Endothelial cell of umbilical vein (primary cell): ENCODE results near the gene SMNDC1. TPM values are rescaled to one million over a fixed set of nuclear protein-coding genes. Genes with fewer than 3 reads are reported as not detected.

Experiments
- BruUV-seq: library from RNA; stranded (reverse); fragments of 400-500 nt; replicated peaks from 2 replicates; lab custom pipeline; 2021; lab: Mats Ljungman, UMichigan
- CTCF ChIA-PET: fragments of 300-600, 350-600 bp; sonication (Branson Sonifier 250); formaldehyde crosslinking; loops from one replicate; lab custom pipeline; 2021; ENCODE audit warnings: antibody characterized with exemption, inconsistent platforms; lab: Charles Lee
- POLR2A ChIA-PET: fragments of 300-600, 350-600 bp; sonication (Branson Sonifier 250); formaldehyde crosslinking; loops from one replicate; lab custom pipeline; 2021; ENCODE audit warnings: antibody characterized with exemption, inconsistent platforms; lab: Charles Lee
- DNase-seq: peaks from one replicate; pipeline ENCODE4 v3.0.0-alpha.2; 2011; ENCODE audit warnings: low read depth, low spot score
- FAIRE-seq: peaks from 2 replicates; lab custom pipeline; 2011; peaks lifted over from hg19 to GRCh38; lab: Jason Lieb, UNC
- H2AFZ ChIP-seq: 2 replicates; pipeline ENCODE4 v1.6.0; 2012; ENCODE audit warnings: low read depth, low read length, control low read depth, inconsistent platforms
- H3K27ac ChIP-seq: 2 replicates; pipeline ENCODE4 v1.5.1; 2011; ENCODE audit warnings: low read depth, mild to moderate bottlenecking, control low read depth, low read length, moderate library complexity; ENCODE audit not compliant: insufficient read depth
- H3K27me3 ChIP-seq, 2 experiments: 2 replicates each; pipeline versions ENCODE4 v1.6.0 to v1.6.1; 2011; ENCODE audit warnings: low read length in 2 of 2, mixed read lengths in 1 of 2; ENCODE audit not compliant: control insufficient read depth in 2 of 2, insufficient read depth in 2 of 2
- H3K36me3 ChIP-seq, 2 experiments: 2 replicates in 1 of 2; 3 replicates in 1 of 2; pipeline ENCODE4 v1.5.1; 2011; ENCODE audit warnings: low read length in 2 of 2, mild to moderate bottlenecking in 1 of 2, moderate library complexity in 1 of 2; ENCODE audit not compliant: control insufficient read depth in 2 of 2, insufficient read depth in 2 of 2; ENCODE audit errors: extremely low read depth in 1 of 2
- H3K4me1 ChIP-seq: 3 replicates; pipeline ENCODE4 v1.5.1; 2011; ENCODE audit warnings: mild to moderate bottlenecking, low read length; ENCODE audit not compliant: control insufficient read depth, insufficient read depth; ENCODE audit errors: extremely low read depth
- H3K4me2 ChIP-seq: 2 replicates; pipeline ENCODE4 v1.6.1; 2011; ENCODE audit warnings: low read length, control low read depth, mixed read lengths; ENCODE audit not compliant: insufficient read depth
- H3K4me3 ChIP-seq, 3 experiments: fragments of 200-600 bp in 1 of 3; sonication (generic), shearing (Covaris generic) in 1 of 3; replicated peaks in 1 of 3; 2 replicates each; pipeline ENCODE4 v1.5.1; 2011 to 2016; ENCODE audit warnings: control low read depth in 3 of 3, low read length in 3 of 3, mild to moderate bottlenecking in 2 of 3, inconsistent platforms in 1 of 3, low read depth in 1 of 3, moderate library complexity in 1 of 3; ENCODE audit not compliant: insufficient read depth in 1 of 3
- H3K79me2 ChIP-seq: 2 replicates; pipeline ENCODE4 v1.6.0; 2012; ENCODE audit warnings: low read length, inconsistent platforms; ENCODE audit not compliant: control insufficient read depth, insufficient read depth
- H3K9ac ChIP-seq: replicated peaks from 2 replicates; pipeline ENCODE3; 2011; ENCODE audit warnings: low read length, control low read depth; ENCODE audit not compliant: insufficient read depth; ENCODE audit errors: extremely low read depth
- H3K9me1 ChIP-seq: replicated peaks from 3 replicates; pipeline ENCODE4 v1.6.0; 2011; ENCODE audit warnings: mild to moderate bottlenecking, low read length; ENCODE audit not compliant: control insufficient read depth, insufficient read depth; ENCODE audit errors: extremely low read depth
- H3K9me3 ChIP-seq: replicated peaks from 2 replicates; pipeline ENCODE4 v1.5.1; 2012; ENCODE audit warnings: low read length, inconsistent platforms; ENCODE audit not compliant: control insufficient read depth, insufficient read depth
- H4K20me1 ChIP-seq: replicated peaks from 2 replicates; pipeline ENCODE3; 2011; ENCODE audit warnings: mild to moderate bottlenecking, low read length; ENCODE audit not compliant: control insufficient read depth, insufficient read depth; ENCODE audit errors: extremely low read depth
- GATA2 ChIP-seq: IDR thresholded peaks from 2 replicates; pipeline ENCODE4 v1.7.0; 2011; ENCODE audit warnings: low read depth, mild to moderate bottlenecking, moderate library complexity, mixed read lengths, low read length; ENCODE audit not compliant: insufficient read length, insufficient read depth
- JUN ChIP-seq: IDR thresholded peaks from 2 replicates; pipeline ENCODE4 v1.6.1; 2011; ENCODE audit warnings: borderline replicate concordance, low read depth; ENCODE audit not compliant: insufficient read length, insufficient read depth
- dilution Hi-C: fragments of 300-500 bp; cut with MboI; formaldehyde crosslinking; loops from one replicate; pipeline ENCODE4 v1.15.0; 2019; ENCODE audit warnings: low sequenced_read_pairs; ENCODE audit not compliant: extremely low pct_ligation_motif_present
- intact Hi-C: fragments of 100-400 bp; cut with micrococcal nuclease; formaldehyde crosslinking; loops from one replicate; pipeline ENCODE4 v1.10.0; 2022
- polyA plus RNA-seq, 4 experiments: library from polyadenylated mRNA; depleted of rRNA in 3 of 4; stranded (reverse) in 3 of 4; unstranded in 1 of 4; fragments of >200 nt; gene quantifications; 2 replicates each; pipeline versions ENCODE4 v1.2.1 to v1.2.3, GENCODE V29; 2011 to 2012; ENCODE audit warnings: missing spikeins in 1 of 4
- total RNA-seq: library from RNA; stranded (reverse); gene quantifications from 2 replicates; pipeline ENCODE4 v1.2.3, GENCODE V29; 2021
- TF ChIP-seq, protein P1 (sequence below), 2 donors: IDR thresholded peaks; 1 replicate in 1 of 2; 2 replicates in 1 of 2; pipeline ENCODE4 v1.5.1; 2011; ENCODE audit warnings: low read length in 2 of 2, mild to moderate bottlenecking in 2 of 2, moderate library complexity in 2 of 2, control low read depth in 1 of 2, inconsistent platforms in 1 of 2, low read depth in 1 of 2; ENCODE audit not compliant: insufficient read depth in 1 of 2; ENCODE audit errors: extremely low read depth in 1 of 2

SMNDC1 gene
- total and polyA plus RNA-seq, 2 donors (not counting 3 experiments of a cell fraction or from before 2014, with no cell fraction given): 7.1 to 39.3 TPM

DNA sequence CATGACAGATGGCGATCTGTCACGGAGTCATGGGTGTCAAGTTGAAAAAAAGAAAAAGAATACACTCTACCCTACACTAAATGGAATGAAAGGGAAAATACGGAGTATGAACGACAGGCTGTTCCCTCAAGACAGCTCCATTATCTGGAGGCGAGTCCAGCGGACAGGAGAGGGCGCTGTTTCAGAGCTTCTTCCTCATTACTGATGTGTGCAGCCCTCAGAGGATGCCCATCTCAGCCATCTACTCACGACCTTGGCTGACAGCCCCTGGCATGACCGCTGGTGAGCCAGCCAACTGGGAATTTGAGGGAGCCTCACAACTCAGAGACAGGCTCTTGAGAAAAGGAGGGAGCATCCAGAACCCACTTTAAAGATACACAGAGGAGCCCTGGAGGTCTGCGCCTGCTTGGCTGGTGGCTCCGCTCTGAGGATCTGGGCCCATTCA lies 49.6 kb upstream of the SMNDC1 start:
- H3K4me2 ChIP-seq: peak overlapping the region; percentile 0
- no peaks in the 10 kb centered on the region for H4K20me1 ChIP-seq
- FAIRE-seq: peak; percentile 93
- no peaks in the 10 kb centered on the region for H3K9me3 ChIP-seq
- TF ChIP-seq JUN: no peak
- TF ChIP-seq GATA2: no peak
- TF ChIP-seq, protein P1, sequence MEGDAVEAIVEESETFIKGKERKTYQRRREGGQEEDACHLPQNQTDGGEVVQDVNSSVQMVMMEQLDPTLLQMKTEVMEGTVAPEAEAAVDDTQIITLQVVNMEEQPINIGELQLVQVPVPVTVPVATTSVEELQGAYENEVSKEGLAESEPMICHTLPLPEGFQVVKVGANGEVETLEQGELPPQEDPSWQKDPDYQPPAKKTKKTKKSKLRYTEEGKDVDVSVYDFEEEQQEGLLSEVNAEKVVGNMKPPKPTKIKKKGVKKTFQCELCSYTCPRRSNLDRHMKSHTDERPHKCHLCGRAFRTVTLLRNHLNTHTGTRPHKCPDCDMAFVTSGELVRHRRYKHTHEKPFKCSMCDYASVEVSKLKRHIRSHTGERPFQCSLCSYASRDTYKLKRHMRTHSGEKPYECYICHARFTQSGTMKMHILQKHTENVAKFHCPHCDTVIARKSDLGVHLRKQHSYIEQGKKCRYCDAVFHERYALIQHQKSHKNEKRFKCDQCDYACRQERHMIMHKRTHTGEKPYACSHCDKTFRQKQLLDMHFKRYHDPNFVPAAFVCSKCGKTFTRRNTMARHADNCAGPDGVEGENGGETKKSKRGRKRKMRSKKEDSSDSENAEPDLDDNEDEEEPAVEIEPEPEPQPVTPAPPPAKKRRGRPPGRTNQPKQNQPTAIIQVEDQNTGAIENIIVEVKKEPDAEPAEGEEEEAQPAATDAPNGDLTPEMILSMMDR (IDR thresholded peaks at IDR 0.05; ENCODE audit: extremely low read depth in 1 of 2, insufficient read depth in 1 of 2, low read depth in 1 of 2, low read length in 2 of 2): peak; percentile 84 to 96
- POLR2A ChIA-PET: interaction anchor here (0.6 to 2.1 kb wide), 3 partner anchors 142 to 149 kb away, joined by 3 to 7 read pairs (median 6); no protein-coding TSS in a partner anchor
- H3K4me1 ChIP-seq: peaks cover 24% of the 10 kb centered on the region
- intact Hi-C loops: loop anchor here (1.0 to 2.0 kb wide), 8 partner anchors 22 to 193 kb away; no protein-coding TSS in a partner anchor
- H3K4me3 ChIP-seq: no peak overlapping the region
- dilution Hi-C loops: loop anchor here (10.0 kb wide), 1 partner anchor 210 kb away; the partner anchor contains the start of gene SMC3
- H3K27me3 ChIP-seq: no peaks in the 10 kb centered on the region
- H3K9ac ChIP-seq: no peak overlapping the region
- CTCF ChIA-PET: interaction anchor here (0.5 to 6.5 kb wide), 57 partner anchors 9 to 246 kb away, joined by 3 to 268 read pairs (median 7); partner anchors contain the start of genes DUSP5 and SMNDC1
- H3K36me3 ChIP-seq: no peaks in the 10 kb centered on the region
- H3K9me1 ChIP-seq: no peaks in the 10 kb centered on the region
- peak; percentile 86 for DNase-seq
- peak overlapping the region; percentile 1 for H2AFZ ChIP-seq
- no peaks in the 10 kb centered on the region for H3K79me2 ChIP-seq
- peak overlapping the region; percentile 34 for H3K27ac ChIP-seq
- no TSS peak for BruUV-seq
